ENCODE measurements around the gene C7orf33. TPM values are rescaled to one million over a fixed set of nuclear protein-coding genes. Genes with fewer than 3 reads are reported as not detected.

The C7orf33 gene
- total RNA-seq, 2 experiments from 2014 or later, result not detected

GRCh38 chr7:148587076-148587475, 3.5 kb upstream of the C7orf33 start:
- Histone ChIP-seq H3K9me3 (ENCODE audit: low read length) (no peaks in the 10 kb centered on the region), H3K4me1 (ENCODE audit: insufficient read depth, low read length, poor library complexity, severe bottlenecking) (no peaks in the 10 kb centered on the region), H3K27ac (ENCODE audit: low read depth, low read length, poor library complexity, severe bottlenecking) (no peak overlapping the region), H3K36me3 (ENCODE audit: insufficient read depth, low read length) (no peaks in the 10 kb centered on the region), H3K79me2 (ENCODE audit: insufficient read depth, low read depth, low read length) (no peaks in the 10 kb centered on the region), H3K4me2 (ENCODE audit: low read length) (no peak overlapping the region), H2AFZ (ENCODE audit: low read length) (no peak overlapping the region), H4K20me1 (ENCODE audit: insufficient read depth, low read length) (no peaks in the 10 kb centered on the region), H3K9me2 (ENCODE audit: insufficient read depth, low read length) (no peaks in the 10 kb centered on the region), H3K4me3 (ENCODE audit: low read depth, low read length, poor library complexity, severe bottlenecking) (no peak overlapping the region)
- POLR2A ChIA-PET, result no interaction called here
- CTCF ChIA-PET (ENCODE audit: unreplicated experiment), result no interaction called here
- no TSS peak for BruUV-seq (replicated peaks)
- intact Hi-C loops (cut with micrococcal nuclease; ENCODE audit: unreplicated experiment), result no loop called here
- DNase-seq (ENCODE audit: low spot score), result no peak
- TF ChIP-seq, protein P1, sequence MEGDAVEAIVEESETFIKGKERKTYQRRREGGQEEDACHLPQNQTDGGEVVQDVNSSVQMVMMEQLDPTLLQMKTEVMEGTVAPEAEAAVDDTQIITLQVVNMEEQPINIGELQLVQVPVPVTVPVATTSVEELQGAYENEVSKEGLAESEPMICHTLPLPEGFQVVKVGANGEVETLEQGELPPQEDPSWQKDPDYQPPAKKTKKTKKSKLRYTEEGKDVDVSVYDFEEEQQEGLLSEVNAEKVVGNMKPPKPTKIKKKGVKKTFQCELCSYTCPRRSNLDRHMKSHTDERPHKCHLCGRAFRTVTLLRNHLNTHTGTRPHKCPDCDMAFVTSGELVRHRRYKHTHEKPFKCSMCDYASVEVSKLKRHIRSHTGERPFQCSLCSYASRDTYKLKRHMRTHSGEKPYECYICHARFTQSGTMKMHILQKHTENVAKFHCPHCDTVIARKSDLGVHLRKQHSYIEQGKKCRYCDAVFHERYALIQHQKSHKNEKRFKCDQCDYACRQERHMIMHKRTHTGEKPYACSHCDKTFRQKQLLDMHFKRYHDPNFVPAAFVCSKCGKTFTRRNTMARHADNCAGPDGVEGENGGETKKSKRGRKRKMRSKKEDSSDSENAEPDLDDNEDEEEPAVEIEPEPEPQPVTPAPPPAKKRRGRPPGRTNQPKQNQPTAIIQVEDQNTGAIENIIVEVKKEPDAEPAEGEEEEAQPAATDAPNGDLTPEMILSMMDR (conservative IDR thresholded peaks at IDR 0.05; ENCODE audit: low read length), result no peak
- TF ChIP-seq EZH2phosphoT487 (IDR thresholded peaks at IDR 0.05; ENCODE audit: borderline replicate concordance, low read depth, low read length), result no peak

DNA sequence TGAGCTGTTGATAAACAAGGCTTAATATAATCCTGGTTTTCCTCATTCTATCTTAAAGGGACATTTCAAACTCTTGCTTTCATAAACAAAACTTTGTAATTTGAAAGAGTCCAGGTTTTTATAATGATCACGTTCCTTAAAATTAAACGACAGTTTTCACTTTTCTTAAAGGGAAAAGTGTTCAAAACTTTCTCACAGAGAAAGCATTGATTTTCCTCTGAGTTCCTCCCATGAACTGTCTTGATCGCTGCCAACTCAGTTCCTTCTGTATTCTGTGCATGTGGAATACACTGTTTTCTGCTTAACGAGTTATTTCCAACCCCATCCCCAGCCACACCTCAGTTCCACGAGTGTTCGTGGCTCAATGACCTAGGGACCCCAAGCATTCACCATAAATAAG, 2.4 kb upstream of the C7orf33 start:
- Histone ChIP-seq H3K9me2 (ENCODE audit: insufficient read depth, low read length) (no peaks in the 10 kb centered on the region), H3K36me3 (ENCODE audit: insufficient read depth, low read length) (no peaks in the 10 kb centered on the region), H3K79me2 (ENCODE audit: insufficient read depth, low read depth, low read length) (no peaks in the 10 kb centered on the region), H3K4me2 (ENCODE audit: low read length) (no peak overlapping the region), H3K4me3 (ENCODE audit: low read depth, low read length, poor library complexity, severe bottlenecking) (no peak overlapping the region), H2AFZ (ENCODE audit: low read length) (no peak overlapping the region), H3K27ac (ENCODE audit: low read depth, low read length, poor library complexity, severe bottlenecking) (no peak overlapping the region), H3K4me1 (ENCODE audit: insufficient read depth, low read length, poor library complexity, severe bottlenecking) (no peaks in the 10 kb centered on the region), H3K9me3 (ENCODE audit: low read length) (no peaks in the 10 kb centered on the region), H4K20me1 (ENCODE audit: insufficient read depth, low read length) (no peaks in the 10 kb centered on the region)
- intact Hi-C loops (cut with micrococcal nuclease; ENCODE audit: unreplicated experiment), result no loop called here
- no peak for DNase-seq (ENCODE audit: low spot score)
- POLR2A ChIA-PET, result no interaction called here
- no peak for TF ChIP-seq EZH2phosphoT487 (IDR thresholded peaks at IDR 0.05; ENCODE audit: borderline replicate concordance, low read depth, low read length)
- TF ChIP-seq, protein P1 (conservative IDR thresholded peaks at IDR 0.05; ENCODE audit: low read length), result no peak
- BruUV-seq (replicated peaks), result no TSS peak
- CTCF ChIA-PET (ENCODE audit: unreplicated experiment), result no interaction called here

DNA sequence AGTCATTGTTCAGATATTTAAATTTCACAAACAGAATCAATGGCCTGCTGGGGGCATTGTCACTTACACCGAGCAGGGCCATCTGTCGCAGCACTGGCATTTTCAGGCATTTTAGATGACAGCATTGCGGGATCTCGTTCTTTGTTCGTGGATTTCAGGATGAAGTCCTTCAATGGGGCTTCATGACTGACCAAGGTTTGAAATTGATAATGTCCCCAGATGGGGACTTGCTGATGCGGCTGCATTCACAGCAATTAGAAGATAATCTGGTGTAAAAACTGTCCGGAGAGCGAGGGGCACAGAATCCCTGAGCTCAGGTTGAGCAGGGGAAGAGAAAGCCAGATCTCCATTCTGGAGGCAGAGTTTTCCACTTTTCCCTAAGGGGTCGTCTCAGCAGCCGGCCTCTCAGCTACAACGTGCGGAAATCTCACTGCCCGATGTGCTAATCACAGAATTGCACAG, 1.9 kb upstream of the C7orf33 start:
- H3K9me2 ChIP-seq (ENCODE audit: insufficient read depth, low read length), result no peaks in the 10 kb centered on the region
- H3K36me3 ChIP-seq (ENCODE audit: insufficient read depth, low read length), result no peaks in the 10 kb centered on the region

More for the DNA sequence above, 1.9 kb upstream of the C7orf33 start:
- H3K4me3 ChIP-seq (ENCODE audit: low read depth, low read length, poor library complexity, severe bottlenecking), result no peak overlapping the region
- no peak overlapping the region for H3K4me2 ChIP-seq (ENCODE audit: low read length)
- no peaks in the 10 kb centered on the region for H4K20me1 ChIP-seq (ENCODE audit: insufficient read depth, low read length)
- H3K27ac ChIP-seq (ENCODE audit: low read depth, low read length, poor library complexity, severe bottlenecking), result no peak overlapping the region
- BruUV-seq (replicated peaks), result no TSS peak
- ChIA-PET POLR2A (interaction anchor here (1.1 kb wide), 1 partner anchor 11 kb away, joined by 3 read pairs; no protein-coding TSS in a partner anchor), CTCF (ENCODE audit: unreplicated experiment) (no interaction called here)
- no peaks in the 10 kb centered on the region for H3K9me3 ChIP-seq (ENCODE audit: low read length)
- intact Hi-C loops (cut with micrococcal nuclease; ENCODE audit: unreplicated experiment), result no loop called here
- H3K4me1 ChIP-seq (ENCODE audit: insufficient read depth, low read length, poor library complexity, severe bottlenecking), result no peaks in the 10 kb centered on the region
- no peak overlapping the region for H2AFZ ChIP-seq (ENCODE audit: low read length)
- H3K79me2 ChIP-seq (ENCODE audit: insufficient read depth, low read depth, low read length), result no peaks in the 10 kb centered on the region
- TF ChIP-seq EZH2phosphoT487 (IDR thresholded peaks at IDR 0.05; ENCODE audit: borderline replicate concordance, low read depth, low read length), result no peak
- TF ChIP-seq, protein P1 (conservative IDR thresholded peaks at IDR 0.05; ENCODE audit: low read length), result no peak
- no peak for DNase-seq (ENCODE audit: low spot score)
